Measurements from ENCODE around the gene BBS5. TPM values are rescaled to one million over a fixed set of nuclear protein-coding genes. Genes with fewer than 3 reads are reported as not detected.
"Not testable (repeated sequence)": the region's sequence is repeated elsewhere in the genome, so short reads cannot be mapped to it uniquely, and the experiment has no call there.

BBS5 gene
- total RNA-seq, 3 donors from 2014 or later: 6.6 to 9.2 (median 7.9) TPM

- Histone ChIP-seq H3K36me3 (no peaks in the 10 kb centered on the region), H3K27me3 (no peaks in the 10 kb centered on the region), H3K4me1 (no peaks in the 10 kb centered on the region), H3K9me3 (no peaks in the 10 kb centered on the region), H3K27ac (no peak overlapping the region), H3K4me3 (no peak overlapping the region)
- DNase-seq (ENCODE audit: low spot score in 2 of 2): no peak
- TF ChIP-seq POLR2A (IDR thresholded peaks at IDR 0.05): no peak
- TF ChIP-seq POLR2AphosphoS5 (IDR thresholded peaks at IDR 0.05): no peak
- no peak for TF ChIP-seq CTCF (IDR thresholded peaks at IDR 0.05)
- intact Hi-C loops (cut with DNase I; ENCODE audit: low total_unique reads): no loop called here
Observed at GRCh38 chr2:169448316-169448715, 31.0 kb upstream of the BBS5 start.

- no peak for DNase-seq (ENCODE audit: low spot score in 2 of 2)
- intact Hi-C loops (cut with DNase I; ENCODE audit: low total_unique reads): no loop called here
- no peaks in the 10 kb centered on the region for H3K4me1 ChIP-seq
- no peaks in the 10 kb centered on the region for H3K9me3 ChIP-seq
- H3K36me3 ChIP-seq: no peaks in the 10 kb centered on the region
- H3K4me3 ChIP-seq: no peak overlapping the region
- TF ChIP-seq CTCF (IDR thresholded peaks at IDR 0.05) (no peak), POLR2A (IDR thresholded peaks at IDR 0.05) (no peak), POLR2AphosphoS5 (IDR thresholded peaks at IDR 0.05) (no peak)
- H3K27me3 ChIP-seq: no peaks in the 10 kb centered on the region
- no peak overlapping the region for H3K27ac ChIP-seq
Observed at GRCh38 chr2:169448865-169449264, 30.4 kb upstream of the BBS5 start.

- Histone ChIP-seq H3K36me3 (no peaks in the 10 kb centered on the region), H3K4me3 (no peak overlapping the region), H3K4me1 (no peaks in the 10 kb centered on the region), H3K9me3 (no peaks in the 10 kb centered on the region), H3K27me3 (no peaks in the 10 kb centered on the region), H3K27ac (no peak overlapping the region)
- TF ChIP-seq POLR2AphosphoS5 (IDR thresholded peaks at IDR 0.05) (no peak), POLR2A (IDR thresholded peaks at IDR 0.05) (no peak), CTCF (IDR thresholded peaks at IDR 0.05) (no peak)
- DNase-seq (ENCODE audit: low spot score in 2 of 2): no peak
- intact Hi-C loops (cut with DNase I; ENCODE audit: low total_unique reads): no loop called here
Observed at GRCh38 chr2:169452080-169452479, 27.2 kb upstream of the BBS5 start.

GRCh38 chr2:169453044-169453443 is 26.2 kb upstream of the BBS5 start:
- H3K4me1 ChIP-seq; DNase-seq (ENCODE audit: low spot score in 2 of 2); H3K4me3 ChIP-seq; H3K9me3 ChIP-seq; H3K27me3 ChIP-seq; H3K36me3 ChIP-seq; H3K27ac ChIP-seq; intact Hi-C loops (cut with DNase I; ENCODE audit: low total_unique reads): not testable (repeated sequence)

GRCh38 chr2:169461143-169461542 is 18.2 kb upstream of the BBS5 start:
- H3K9me3 ChIP-seq: no peaks in the 10 kb centered on the region
- no peaks in the 10 kb centered on the region for H3K36me3 ChIP-seq
- H3K27me3 ChIP-seq: no peaks in the 10 kb centered on the region
- TF ChIP-seq POLR2AphosphoS5 (IDR thresholded peaks at IDR 0.05) (no peak), CTCF (IDR thresholded peaks at IDR 0.05) (no peak)
- H3K27ac ChIP-seq: no peak overlapping the region
- H3K4me3 ChIP-seq: no peak overlapping the region
- no peak for DNase-seq (ENCODE audit: low spot score in 2 of 2)
- no peaks in the 10 kb centered on the region for H3K4me1 ChIP-seq
- intact Hi-C loops (cut with DNase I; ENCODE audit: low total_unique reads): no loop called here
